HEK293 (cell line): Measurements from ENCODE around the gene TIMM21.

Source experiments
- CTCF ChIP-seq: fragments of 450-650 bp; formaldehyde crosslinking; IDR thresholded peaks from 2 replicates; pipeline ENCODE4 v1.5.1; 2016; ENCODE audit warnings: missing biosample characterization, missing genetic modification characterization
- HOXA7 ChIP-seq: sonication (generic); formaldehyde crosslinking; IDR thresholded peaks from 2 replicates; pipeline ENCODE4 v1.8.1; 2022; ENCODE audit warnings: missing genetic modification reagents, borderline replicate concordance
- INSM2 ChIP-seq: fragments of 450-650 bp; formaldehyde crosslinking; IDR thresholded peaks from 2 replicates; pipeline ENCODE4 v1.5.1; 2016; ENCODE audit warnings: missing biosample characterization, missing genetic modification characterization
- KLF9 ChIP-seq: fragments of 450-650 bp; formaldehyde crosslinking; IDR thresholded peaks from 2 replicates; pipeline ENCODE4 v1.5.1; 2016; ENCODE audit warnings: missing biosample characterization, missing genetic modification characterization, low read depth
- REST ChIP-seq: fragments of 450-650 bp; formaldehyde crosslinking; IDR thresholded peaks from 2 replicates; pipeline ENCODE4 v1.5.1; 2016; ENCODE audit warnings: missing biosample characterization, missing genetic modification characterization
- ZFP3 ChIP-seq: fragments of 450-650 bp; formaldehyde crosslinking; IDR thresholded peaks from 2 replicates; pipeline ENCODE4 v1.5.1; 2016; ENCODE audit warnings: low read depth, missing biosample characterization, missing genetic modification characterization
- ZFP37 ChIP-seq: fragments of 450-650 bp; formaldehyde crosslinking; IDR thresholded peaks from 2 replicates; pipeline ENCODE4 v1.5.1; 2016; ENCODE audit warnings: missing biosample characterization, missing genetic modification characterization
- ZNF112 ChIP-seq: fragments of 450-650 bp; formaldehyde crosslinking; IDR thresholded peaks from 2 replicates; pipeline ENCODE4 v1.5.0; 2017; ENCODE audit warnings: missing biosample characterization, missing genetic modification characterization
- ZNF114 ChIP-seq: fragments of 450-650 bp; formaldehyde crosslinking; IDR thresholded peaks from 2 replicates; pipeline ENCODE4 v1.5.0; 2017; ENCODE audit warnings: missing biosample characterization, missing genetic modification characterization
- ZNF24 ChIP-seq: fragments of 450-650 bp; formaldehyde crosslinking; IDR thresholded peaks from 2 replicates; pipeline ENCODE4 v1.5.1; 2016; ENCODE audit warnings: missing biosample characterization, missing genetic modification characterization
- ZNF324 ChIP-seq: fragments of 450-650 bp; formaldehyde crosslinking; IDR thresholded peaks from 2 replicates; pipeline ENCODE4 v1.5.1; 2016; ENCODE audit warnings: missing biosample characterization, missing genetic modification characterization
- ZNF362 ChIP-seq: fragments of 450-650 bp; formaldehyde crosslinking; IDR thresholded peaks from 2 replicates; pipeline ENCODE4 v1.5.1; 2016; ENCODE audit warnings: missing biosample characterization, missing genetic modification characterization
- ZNF660 ChIP-seq: fragments of 450-650 bp; IDR thresholded peaks from 2 replicates; pipeline ENCODE4 v1.5.1; 2018; ENCODE audit warnings: missing biosample characterization, mild to moderate bottlenecking, missing genetic modification characterization

- TF ChIP-seq KLF9 (no peak), ZFP3 (tag by site-specific recombination) (no peak), INSM2 (no peak), CTCF (tag by site-specific recombination) (no peak), ZNF324 (tag by site-specific recombination) (no peak), ZFP37 (no peak), ZNF114 (tag by site-specific recombination) (no peak), ZNF24 (tag by site-specific recombination) (no peak), REST (no peak), ZNF112 (tag by site-specific recombination) (no peak), HOXA7 (no peak), ZNF660 (tag by site-specific recombination) (no peak), ZNF362 (tag by site-specific recombination) (no peak)
Observed at GRCh38 chr18:74153793-74154192, 5.5 kb downstream of the TIMM21 start.
